CD4-positive, alpha-beta T cell treated with Interleukin-17A for 4 hours (primary cell): ENCODE results near the gene CTNNA2.
"Not testable (repeated sequence)": the region's sequence is repeated elsewhere in the genome, so short reads cannot be mapped to it uniquely, and the experiment has no call there.

Experiments used
- DNase-seq: peaks from one replicate; pipeline ENCODE4 v3.0.0-alpha.2; 2020; ENCODE audit warnings: mixed read lengths

The CTNNA2 gene

DNA sequence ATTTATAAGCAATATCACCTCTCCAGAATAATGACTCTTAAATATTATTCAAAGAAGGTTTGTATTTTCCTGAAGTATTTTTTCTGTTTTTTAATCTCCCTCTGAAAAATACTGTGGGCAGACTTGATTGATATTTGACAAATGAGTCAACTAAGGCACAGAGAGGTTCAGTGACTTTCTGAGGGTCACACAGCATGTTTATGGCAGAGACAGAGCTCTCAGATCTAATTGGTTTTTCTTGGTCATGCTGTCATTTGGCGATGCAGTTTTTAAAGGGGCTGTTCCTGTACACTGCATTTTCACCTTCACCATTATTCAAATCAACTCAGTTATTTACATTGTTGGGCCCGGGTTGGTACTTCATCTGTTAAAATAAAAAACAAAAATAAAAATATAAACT, 527.4 kb downstream of the CTNNA2 start:
- no peak for DNase-seq

DNA sequence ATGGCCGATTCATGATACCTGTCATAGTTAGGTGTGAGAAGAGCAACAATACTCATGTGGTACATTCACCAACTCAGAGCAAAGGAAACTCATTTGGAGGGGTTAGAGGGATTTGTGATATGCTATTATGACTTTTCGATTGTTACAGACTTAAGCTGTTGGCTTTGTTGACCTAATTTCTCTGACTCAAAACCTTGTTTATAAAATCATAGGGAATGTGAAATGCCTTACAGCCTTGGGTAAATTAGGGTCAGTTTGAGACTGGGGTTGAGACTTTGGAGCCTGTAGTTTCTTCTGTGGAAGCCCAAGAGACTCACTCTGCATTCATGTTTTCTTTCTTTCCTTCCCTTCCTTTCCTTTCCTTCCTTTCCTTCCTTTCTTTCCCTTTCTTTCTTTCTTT, 529.8 kb downstream of the CTNNA2 start:
- DNase-seq: no peak

DNA sequence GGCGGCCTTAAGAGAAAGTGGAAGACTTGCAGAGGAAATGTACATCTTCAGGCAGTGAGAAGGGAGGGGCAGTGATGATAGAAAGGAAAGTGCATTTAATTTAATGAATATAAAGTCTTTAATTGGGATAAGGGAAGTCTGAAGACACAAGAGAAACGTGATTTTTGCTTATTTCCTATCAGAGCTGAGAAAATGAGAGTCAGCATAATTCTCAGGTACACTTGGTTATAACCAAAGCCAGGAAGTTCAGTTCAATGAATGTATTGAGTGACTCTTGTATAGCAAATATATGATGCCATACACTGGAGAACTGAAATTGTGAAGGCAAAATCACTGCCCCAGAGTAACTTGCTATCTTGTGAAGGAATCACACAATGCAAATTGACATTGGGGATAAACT, 535.4 kb downstream of the CTNNA2 start:
- no peak for DNase-seq

DNA sequence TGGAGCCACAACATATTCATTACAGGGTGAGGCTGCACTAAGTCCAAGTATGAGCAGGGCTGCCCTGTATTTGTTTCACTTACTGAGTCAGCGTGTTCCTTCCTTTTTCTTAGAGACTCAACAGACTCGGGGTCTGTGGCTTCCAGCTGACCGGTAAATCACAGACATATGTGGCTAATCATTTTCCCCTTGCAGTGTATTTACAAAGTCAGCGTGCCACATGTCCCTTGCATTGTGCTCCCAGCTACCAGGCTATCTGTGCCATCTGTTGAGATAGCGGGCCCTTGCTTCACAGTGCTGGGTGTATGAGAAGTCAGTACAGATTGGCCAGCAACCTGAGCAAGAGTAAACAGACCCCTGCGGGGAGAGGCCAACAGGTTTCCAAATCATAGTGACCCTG, 537.4 kb downstream of the CTNNA2 start:
- no peak for DNase-seq

DNA sequence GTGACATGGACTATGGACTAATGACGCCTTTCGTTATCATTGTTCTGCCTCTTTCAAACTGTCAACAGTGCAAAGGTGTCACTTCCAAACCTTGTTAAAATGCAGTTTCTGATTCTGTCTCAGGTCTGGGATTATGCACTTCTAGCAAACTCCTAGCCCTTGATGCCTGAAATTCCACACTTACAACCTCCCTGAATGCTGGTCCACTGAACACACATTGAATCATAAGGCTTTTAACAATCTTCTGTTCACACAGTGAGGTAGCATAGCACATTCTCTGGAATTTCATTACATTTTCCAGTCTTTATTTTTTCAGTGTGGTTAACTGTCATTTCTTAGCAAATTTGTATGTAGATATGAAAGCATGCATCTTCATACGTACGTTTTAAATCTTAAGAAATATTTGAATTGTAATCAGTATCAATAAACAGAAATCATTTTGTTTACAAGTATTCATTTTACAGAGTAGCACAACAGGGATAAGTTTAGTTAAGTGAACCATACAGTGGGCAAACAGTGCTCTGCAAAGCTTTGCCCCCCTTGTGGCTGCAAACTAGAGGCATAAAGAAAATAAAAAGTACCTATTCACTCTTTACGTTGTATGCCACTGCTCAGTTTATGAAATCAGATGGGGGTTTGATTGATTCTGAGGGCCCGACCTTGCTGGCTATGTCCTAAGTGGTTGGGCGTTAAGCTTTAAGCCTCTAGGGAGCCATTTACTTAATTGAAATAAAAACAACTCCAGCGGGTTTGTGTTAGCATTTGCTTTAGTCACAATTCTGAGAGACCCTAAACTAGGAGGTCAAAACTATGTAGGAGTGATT, 540.9 kb downstream of the CTNNA2 start:
- DNase-seq: no peak

DNA sequence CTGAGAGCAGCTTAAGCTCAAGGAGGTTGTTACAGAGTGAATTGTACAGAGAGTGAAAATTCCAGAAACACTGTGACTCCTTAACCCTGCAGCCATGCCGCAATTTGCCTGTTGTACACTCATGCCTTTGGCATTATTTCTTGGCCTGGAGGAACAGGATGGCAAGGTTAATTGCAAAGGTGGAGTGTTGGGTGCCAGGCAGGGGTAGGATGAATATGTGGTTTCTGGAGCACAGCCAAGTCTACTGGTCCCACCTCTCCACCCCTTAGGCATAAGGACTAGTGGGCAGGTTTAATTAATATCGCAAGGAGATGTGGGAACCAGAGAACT, 541.5 kb downstream of the CTNNA2 start:
- DNase-seq: no peak

DNA sequence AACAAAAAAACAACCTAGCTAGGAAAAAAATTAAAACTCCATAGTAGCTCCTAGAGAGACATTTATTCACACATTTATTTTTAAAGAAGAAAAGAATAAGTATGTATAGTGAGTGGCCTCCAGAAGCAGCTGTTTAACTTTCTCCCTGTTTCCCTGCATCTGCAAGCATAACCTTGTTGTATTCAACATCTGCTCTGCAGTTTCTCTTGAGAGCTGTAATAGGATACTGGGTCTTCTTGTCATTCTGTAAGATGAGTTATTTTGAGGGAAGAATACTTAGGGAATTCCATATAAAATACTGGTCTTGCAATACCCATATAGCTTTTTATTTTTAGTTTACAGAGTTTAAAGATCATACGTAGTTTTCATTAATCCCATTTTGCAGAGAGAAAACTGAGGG, 545.1 kb downstream of the CTNNA2 start:
- no peak for DNase-seq

DNA sequence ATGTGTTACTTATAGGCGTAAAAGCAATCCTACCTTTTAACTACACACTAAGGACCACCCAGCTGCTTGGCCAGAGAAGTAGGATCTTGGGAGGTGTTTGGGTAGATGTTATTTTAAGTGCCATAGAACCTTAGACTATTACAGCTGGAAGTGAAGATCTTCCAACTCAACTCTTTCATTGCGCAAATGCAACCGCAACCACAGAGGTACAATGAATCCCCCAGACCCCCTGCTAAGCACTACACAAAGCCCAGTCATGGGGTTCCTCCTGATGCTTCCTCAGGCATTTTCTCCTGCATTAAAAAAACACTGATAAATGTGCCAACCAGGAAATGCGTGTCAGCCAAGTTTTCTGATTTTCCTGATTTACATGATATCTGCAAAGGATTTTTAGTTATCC, 545.7 kb downstream of the CTNNA2 start:
- no peak for DNase-seq

DNA sequence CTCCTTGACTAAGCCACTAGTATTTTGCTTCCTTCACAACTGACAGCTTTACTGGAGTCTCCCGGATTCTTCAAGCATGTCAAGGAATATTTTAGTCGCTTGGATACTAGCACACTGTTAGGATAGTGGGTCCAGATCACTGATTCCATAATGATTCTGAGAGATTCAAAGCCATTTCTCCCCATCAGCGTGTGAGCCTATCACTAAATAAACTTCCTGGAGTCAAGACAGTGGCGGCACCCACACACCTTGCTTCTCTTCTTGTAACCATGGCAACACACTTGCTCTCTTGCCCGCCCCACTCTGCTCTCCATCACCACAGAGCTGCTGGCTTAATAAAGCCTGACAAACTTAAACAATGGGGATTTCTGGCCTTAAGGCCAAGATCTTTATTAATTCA, 546.6 kb downstream of the CTNNA2 start:
- DNase-seq: no peak

DNA sequence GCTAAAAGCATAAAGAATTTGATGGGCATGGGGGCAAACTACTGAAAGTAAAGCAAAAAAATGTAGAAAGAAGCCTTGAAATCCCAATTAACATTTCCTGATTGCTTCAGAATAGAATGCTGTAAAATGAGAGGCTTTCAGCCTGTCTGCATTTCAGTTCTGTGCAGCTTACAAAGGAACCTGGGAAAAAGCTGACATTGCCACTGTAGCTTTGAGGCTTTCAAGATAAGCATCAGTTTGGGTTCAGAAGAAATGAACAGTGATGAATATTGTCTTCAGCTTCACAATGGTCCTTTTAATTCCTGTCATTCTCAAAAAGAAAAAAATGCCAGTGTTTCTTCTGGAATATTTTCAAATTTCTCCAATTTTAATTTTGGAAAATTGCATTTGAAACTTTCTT, 549.0 kb downstream of the CTNNA2 start:
- DNase-seq: no peak

DNA sequence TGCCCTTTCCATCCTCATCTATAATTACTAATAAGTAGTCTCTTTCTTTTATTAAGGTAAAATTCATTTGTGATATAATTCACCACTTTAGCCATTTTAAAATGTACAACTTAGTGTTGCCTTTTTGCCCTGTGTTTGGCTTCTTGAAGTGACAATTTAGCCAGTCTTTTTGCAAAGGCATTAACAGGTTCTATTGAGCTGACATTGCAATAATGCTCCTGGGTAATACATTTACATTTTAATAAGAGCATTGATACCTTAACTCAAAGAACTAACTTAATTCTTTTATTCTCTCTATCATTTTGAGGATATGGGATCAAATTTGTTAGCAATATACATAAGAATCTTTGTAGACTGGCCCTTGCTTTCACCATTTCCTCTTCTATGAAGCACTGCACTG, 549.4 kb downstream of the CTNNA2 start:
- DNase-seq: no peak

DNA sequence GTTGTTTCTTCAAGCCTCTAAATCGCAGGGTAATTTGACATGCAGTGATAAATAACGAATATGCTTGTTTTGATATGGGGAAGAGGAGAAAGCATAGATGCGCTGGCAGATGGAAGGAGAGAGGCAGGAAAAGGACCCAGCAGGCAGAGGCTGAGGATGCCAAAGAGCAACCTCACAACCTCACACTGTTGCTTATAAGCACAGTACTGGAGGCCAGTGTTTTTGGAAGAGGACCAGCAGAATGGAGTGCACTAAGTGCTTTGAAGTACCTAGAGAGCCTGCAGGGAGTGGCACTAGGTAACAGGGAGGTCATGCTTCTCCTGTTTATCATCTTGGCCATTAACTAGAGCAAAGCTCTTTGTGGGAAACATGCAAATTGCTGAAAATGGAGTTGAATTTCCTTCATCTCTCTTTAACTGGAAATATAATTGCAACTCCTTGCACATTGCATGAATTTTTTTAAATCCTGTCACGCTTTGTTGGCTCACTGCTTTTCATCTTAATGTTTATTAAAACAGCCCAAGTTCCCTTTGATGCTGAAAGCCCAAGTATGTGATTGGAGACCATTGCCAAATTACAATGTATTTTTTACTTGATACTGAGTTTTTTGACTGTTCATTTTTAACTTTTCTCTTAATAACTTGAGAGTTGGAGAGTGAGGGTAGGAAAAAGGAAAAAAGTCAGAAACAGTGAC, 555.3 kb downstream of the CTNNA2 start:
- no peak for DNase-seq

DNA sequence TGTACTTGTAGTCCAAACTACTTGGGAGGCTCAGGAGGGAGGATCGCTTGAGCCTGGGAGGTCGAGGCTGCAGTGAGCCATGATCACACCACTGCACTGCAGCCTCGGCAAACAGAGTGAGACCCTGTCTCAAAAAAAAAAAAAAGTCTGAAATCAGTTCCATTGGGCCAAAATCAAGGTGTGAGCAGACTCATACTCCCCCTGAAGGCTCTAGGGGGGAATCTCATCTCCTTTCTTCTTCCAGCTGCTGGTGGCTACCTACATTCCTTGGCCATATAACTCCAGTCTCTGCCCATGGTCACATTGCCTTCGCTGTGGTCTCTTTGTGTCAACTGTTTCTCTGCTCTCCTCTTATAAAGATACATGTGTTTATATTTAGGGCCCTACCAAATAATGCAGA, 557.7 kb downstream of the CTNNA2 start:
- no peak for DNase-seq

DNA sequence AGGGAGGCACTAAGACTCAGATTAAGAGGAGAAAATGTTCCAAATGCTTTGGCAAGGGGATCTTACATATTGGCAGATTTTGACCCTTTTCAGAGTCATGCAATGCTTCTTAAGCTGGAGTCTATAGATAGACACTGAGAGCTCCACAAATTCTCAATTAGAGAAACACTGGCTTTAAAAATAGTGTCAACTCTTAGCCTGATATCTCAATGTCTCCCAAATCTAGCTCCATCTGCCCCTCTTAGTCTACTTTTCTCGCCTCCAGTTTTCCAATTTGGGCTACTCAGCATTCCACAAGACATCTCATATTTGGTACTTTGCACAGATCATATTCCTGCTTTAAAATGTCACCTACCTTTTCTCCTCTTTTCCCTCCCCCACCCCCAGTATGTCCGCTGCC, 559.1 kb downstream of the CTNNA2 start:
- DNase-seq: no peak

DNA sequence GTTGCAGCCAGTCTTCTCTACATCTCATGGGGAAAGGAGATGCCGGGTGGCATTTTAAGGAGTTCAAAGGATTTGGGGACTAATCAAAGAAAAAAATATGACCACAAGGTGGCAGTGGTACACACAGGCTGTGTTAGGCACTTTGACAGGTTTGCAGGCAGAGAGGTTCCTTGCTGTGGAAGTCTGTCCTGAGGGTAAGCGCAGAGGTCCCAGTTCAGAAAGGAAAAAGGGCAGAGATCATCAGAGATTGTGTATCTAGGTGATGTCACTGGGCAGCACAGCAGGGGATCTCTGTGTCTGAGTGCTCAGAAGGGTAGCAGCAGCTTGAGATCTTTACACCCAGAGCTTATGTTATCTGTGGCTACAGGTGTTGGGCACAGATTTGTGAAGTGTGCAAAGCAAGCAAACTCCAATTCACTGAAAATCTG, 560.3 kb downstream of the CTNNA2 start:
- DNase-seq: no peak

DNA sequence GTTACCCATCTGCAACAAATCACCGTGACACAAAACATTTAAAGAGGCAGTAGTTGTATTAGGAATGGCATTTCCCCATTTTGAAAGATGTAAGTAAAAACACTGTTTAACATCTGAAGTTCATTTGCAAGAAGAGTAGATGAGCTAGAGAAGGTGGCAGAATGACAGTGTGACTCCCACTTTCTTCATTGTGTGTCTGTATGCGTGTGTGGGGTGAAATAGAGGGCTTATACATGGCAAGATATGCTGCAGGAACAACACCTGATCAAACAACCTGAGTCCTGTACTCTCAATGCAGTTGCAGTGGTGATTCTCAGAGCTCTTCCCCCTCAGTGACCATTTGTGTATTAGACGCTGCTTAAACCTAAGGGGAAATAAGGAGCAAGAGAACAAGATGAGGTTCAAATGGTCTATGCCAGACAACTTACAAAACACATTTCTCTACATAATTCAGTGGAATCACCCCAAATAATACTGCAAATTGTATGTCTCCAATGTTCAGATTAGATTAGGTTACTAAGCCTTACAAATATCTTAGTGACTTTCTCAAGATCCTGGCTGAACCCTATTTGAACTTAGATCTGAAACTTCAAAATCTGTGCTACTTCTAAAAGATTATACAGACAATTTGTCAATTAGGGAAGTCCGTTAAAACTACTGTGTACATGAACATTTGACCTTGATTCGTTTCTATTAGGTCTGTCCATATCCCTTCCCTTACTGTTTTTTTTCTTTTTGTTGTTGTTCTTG, 561.6 kb downstream of the CTNNA2 start:
- no peak for DNase-seq

DNA sequence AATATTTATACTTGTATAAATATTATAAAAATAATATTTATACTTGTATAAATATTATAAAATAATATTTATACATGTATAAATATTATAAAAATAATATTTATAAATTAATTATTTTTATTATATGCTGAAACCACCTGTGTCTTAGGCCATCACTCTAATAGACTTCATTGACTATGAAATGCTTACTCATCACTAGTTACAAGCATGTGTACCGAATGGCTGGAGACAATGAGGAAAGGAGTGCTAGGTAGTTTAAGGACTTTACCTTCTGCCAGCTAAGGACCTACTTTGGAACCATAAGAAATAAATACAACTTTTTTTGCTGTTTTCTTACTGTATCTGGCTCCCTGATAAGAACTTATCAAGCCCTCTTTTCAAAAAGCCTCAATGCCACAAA, 562.9 kb downstream of the CTNNA2 start:
- DNase-seq: no peak

DNA sequence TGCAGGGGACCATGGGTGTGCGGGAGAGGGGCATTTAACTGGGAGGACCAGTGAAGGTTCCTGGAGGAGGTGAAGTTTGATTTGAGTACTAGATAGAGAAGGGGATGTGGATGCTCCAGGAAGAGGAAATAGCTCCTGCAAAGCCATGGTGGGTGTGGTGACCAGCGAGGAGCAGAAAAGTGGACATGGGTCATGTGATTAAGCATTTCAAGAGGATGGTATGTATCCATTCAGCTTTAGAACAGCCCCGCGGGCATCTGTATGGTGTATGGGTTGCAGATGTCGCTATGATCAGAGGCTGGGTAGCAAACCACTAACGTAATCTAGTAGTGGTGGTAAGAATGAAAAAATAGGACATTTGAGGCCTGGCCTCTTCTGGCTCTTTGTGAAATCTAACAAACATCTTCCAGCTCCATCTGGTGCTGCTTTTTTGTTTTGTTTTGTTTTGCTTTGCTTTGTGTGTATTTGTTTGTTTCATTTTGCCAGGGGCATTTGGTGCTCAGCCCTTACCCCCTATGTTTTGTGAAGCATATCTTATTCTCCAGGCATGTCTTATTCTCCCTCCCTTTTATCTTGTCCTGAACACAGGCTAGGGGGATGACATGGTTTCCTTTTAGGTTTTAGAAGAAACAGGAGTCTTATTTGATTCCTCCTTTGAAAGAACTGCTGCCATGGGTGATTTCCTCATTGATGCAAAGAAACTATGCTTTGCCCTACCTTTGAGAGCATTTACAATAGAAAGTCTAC, 565.6 kb downstream of the CTNNA2 start:
- no peak for DNase-seq

DNA sequence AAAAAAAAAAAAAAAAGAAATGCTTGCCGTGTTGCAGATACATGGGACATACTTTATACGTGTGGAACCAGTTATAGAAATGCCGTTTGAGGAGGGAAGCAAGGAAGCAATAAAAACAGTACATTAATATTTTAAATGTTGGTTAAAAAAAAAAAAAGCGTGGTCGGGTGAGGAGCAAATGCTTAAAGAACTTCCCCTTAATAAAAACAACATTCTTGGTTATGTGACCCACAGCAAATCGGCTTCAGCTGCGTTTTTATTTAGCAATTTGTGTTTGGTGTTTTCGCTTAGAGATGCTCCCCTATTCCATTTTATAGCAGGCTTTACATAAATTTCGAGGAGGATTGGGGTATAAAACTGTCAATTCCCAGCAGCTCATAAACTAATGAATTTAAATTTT, 568.1 kb downstream of the CTNNA2 start:
- no peak for DNase-seq

DNA sequence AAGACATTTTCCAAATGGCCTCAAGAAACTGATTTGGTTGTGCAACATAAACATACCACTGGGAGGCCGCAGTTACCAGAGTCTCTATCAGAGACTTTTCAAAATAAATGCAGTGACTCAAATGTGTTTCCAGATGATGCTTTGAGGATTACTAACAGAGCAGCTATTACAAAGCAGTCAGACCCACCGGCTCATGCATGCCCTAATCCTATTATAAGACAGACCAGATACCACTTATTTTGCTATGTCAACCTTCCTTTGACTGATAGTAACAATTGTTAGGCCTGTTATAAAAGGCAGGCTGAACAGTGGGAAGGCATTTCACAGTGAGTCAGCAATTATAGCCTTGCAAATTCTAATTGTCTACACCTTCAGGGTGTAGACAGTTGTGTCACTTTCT, 574.0 kb downstream of the CTNNA2 start:
- DNase-seq: no peak

DNA sequence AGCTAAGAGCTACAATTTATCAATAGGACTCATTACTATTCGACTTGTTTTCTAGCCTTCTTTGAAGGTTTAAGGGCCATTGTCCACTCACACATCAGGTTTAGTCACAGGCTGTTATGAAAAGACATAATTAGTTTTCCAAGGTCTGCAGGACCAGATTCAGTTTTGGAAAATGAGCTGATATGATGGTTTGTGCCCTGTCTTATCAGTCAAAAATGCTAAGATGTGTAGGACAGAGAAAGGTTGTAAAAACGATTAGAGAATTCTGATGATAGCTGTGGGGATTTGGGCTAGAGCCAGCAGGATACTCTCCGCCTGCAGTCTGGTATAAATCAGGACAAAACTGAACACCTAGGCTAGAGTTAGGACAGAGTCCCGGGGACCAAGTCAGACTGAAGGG, 578.4 kb downstream of the CTNNA2 start:
- no peak for DNase-seq

DNA sequence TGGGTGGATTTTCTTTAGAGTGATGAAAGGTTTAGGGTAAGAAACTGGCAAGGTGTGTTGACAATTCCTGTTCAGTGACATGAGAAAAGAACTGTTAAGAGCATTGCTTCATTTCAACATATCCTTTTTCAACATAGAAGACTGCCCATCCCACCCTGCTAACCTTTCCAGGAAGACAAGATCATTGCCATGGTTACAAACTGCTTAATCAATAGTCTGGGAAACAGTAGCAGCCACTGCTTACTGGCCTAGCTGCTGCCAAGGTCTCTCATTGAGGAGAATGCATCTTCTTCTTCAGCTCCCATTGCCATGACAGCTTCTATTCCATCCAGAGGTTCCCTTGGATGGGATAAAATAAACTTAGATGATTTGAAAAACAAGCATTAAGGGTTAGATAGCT, 579.6 kb downstream of the CTNNA2 start:
- DNase-seq: no peak

DNA sequence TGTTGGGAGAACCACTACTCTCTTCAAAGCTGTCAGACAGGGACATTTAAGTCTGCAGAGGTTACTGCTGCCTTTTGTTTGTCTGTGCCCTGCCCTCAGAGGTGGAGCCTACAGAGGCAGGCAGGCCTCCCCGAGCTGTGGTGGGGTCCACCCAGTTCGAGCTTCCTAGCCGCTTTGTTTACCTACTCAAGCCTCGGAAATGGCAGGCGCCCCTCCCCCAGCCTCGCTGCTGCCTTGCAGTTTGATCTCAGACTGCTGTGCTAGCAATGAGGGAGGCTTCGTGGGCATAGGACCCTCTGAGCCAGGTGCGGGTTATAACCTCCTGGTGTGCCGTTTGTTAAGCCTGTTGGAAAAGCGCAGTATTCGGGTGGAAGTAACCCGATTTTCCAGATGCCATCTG, 585.7 kb downstream of the CTNNA2 start:
- not testable (repeated sequence) for DNase-seq
